Fibroblast of pulmonary artery (primary cell): ENCODE data around the gene TRIM56.
"Not testable (repeated sequence)": the region's sequence is repeated elsewhere in the genome, so short reads cannot be mapped to it uniquely, and the experiment has no call there.

Experiments used
- DNase-seq: peaks from one replicate; pipeline ENCODE4 v3.0.0-alpha.2; 2010; ENCODE audit warnings: low read depth
- H3K4me3 ChIP-seq: replicated peaks from 2 replicates; pipeline ENCODE4 v1.5.1; 2011; ENCODE audit warnings: low read depth, mild to moderate bottlenecking, control low read depth, low read length, moderate library complexity
- TF ChIP-seq, protein P1 (sequence below): IDR thresholded peaks from 2 replicates; pipeline ENCODE4 v1.5.1; 2011; ENCODE audit warnings: mild to moderate bottlenecking, control low read depth, low read length, inconsistent platforms; ENCODE audit errors: missing control alignments

Gene TRIM56, protein sequence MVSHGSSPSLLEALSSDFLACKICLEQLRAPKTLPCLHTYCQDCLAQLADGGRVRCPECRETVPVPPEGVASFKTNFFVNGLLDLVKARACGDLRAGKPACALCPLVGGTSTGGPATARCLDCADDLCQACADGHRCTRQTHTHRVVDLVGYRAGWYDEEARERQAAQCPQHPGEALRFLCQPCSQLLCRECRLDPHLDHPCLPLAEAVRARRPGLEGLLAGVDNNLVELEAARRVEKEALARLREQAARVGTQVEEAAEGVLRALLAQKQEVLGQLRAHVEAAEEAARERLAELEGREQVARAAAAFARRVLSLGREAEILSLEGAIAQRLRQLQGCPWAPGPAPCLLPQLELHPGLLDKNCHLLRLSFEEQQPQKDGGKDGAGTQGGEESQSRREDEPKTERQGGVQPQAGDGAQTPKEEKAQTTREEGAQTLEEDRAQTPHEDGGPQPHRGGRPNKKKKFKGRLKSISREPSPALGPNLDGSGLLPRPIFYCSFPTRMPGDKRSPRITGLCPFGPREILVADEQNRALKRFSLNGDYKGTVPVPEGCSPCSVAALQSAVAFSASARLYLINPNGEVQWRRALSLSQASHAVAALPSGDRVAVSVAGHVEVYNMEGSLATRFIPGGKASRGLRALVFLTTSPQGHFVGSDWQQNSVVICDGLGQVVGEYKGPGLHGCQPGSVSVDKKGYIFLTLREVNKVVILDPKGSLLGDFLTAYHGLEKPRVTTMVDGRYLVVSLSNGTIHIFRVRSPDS

DNA sequence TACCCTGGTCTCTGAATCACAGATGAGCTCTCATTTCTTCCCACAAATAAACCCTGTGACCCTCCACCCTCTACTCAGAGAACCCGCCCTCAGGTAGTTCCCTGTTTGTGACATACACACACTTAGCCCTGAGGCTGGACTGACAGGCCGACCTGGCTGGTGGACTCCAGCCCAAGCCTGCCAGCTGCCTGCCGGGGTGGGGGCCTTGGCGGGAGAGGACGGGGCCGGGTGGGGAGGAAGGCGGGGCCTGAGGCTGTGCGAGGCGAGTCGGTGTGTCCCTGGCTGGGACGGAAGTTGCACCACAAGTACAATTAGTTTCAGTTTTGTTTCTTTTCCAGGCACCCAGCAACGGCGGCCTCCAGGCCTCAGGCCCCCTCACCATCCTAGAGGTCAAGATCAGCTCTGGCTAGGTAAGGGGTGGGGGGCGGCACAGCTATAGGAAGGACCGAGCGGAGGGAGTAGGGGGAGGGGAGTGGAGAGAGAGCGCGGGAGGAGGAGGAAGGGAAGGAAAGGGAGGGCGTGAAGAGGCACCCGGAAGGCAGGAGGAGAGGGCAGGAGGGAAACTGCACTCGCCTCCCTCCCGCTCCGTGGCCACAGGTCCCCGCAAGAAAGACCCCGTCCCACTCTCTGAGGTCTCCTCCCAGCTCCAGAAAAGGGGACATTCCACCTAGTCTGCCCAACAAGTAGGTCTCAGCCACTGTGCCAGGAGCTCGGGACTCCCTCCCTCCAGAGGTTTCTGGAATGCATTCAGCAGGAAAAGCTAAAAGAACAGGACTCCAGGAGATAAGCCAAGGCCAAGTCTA is at the start of gene TRIM56:
Gene TRIM56 (plus strand): TSS at position 320 of the 803 bp plus-strand sequence. CDS start 1,832 bp downstream, outside the sequence.
- H3K4me3 ChIP-seq, result peak within 1 kb of the TSS; percentile 83
- peak; percentile 82 for DNase-seq
- TF ChIP-seq, protein P1, sequence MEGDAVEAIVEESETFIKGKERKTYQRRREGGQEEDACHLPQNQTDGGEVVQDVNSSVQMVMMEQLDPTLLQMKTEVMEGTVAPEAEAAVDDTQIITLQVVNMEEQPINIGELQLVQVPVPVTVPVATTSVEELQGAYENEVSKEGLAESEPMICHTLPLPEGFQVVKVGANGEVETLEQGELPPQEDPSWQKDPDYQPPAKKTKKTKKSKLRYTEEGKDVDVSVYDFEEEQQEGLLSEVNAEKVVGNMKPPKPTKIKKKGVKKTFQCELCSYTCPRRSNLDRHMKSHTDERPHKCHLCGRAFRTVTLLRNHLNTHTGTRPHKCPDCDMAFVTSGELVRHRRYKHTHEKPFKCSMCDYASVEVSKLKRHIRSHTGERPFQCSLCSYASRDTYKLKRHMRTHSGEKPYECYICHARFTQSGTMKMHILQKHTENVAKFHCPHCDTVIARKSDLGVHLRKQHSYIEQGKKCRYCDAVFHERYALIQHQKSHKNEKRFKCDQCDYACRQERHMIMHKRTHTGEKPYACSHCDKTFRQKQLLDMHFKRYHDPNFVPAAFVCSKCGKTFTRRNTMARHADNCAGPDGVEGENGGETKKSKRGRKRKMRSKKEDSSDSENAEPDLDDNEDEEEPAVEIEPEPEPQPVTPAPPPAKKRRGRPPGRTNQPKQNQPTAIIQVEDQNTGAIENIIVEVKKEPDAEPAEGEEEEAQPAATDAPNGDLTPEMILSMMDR, result no peak

DNA sequence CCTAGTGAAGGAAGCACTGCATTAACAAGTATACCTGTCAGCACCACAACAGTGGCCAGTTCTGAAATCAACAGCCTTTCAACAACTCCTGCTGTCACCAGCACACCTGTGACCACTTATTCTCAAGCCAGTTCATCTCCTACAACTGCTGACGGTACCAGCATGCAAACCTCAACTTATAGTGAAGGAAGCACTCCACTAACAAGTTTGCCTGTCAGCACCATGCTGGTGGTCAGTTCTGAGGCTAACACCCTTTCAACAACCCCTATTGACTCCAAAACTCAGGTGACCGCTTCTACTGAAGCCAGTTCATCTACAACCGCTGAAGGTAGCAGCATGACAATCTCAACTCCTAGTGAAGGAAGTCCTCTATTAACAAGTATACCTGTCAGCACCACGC is 49.3 kb upstream of the TRIM56 start:
- TF ChIP-seq, protein P1, result no peak

DNA sequence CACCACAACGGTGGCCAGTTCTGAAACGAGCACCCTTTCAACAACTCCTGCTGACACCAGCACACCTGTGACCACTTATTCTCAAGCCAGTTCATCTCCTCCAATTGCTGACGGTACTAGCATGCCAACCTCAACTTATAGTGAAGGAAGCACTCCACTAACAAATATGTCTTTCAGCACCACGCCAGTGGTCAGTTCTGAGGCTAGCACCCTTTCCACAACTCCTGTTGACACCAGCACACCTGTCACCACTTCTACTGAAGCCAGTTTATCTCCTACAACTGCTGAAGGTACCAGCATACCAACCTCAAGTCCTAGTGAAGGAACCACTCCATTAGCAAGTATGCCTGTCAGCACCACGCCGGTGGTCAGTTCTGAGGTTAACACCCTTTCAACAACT is 44.0 kb upstream of the TRIM56 start:
- DNase-seq, H3K4me3 ChIP-seq: not testable (repeated sequence)

More for the DNA sequence above, 49.3 kb upstream of the TRIM56 start:
- DNase-seq, result no peak
- no peak overlapping the region for H3K4me3 ChIP-seq

DNA sequence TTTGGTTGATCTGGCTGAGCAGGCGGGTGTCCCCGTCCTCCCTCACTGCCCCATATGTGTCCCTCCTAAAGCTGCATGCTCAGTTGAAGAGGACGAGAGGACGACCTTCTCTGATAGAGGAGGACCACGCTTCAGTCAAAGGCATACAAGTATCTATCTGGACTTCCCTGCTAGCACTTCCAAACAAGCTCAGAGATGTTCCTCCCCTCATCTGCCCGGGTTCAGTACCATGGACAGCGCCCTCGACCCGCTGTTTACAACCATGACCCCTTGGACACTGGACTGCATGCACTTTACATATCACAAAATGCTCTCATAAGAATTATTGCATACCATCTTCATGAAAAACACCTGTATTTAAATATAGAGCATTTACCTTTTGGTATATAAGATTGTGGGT is 26.9 kb upstream of the TRIM56 start:
- peak; percentile 69 for DNase-seq
- H3K4me3 ChIP-seq, result no peak overlapping the region
- TF ChIP-seq, protein P1, result no peak

DNA sequence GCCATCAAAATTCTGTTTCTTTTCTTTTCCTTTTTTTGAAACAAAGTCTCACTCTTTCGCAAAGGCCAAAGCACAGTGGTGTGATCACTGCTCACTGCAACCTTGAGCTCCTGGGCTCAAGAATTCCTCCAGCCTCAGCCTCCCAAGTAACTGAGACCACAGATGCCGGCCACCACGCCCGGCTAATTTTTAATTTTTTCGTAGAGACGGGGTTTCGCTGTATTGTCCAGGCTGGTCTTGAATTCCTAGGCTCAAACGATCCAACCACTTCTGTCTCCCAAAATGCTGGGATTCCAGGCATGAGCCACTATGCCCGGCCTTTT is 25.7 kb upstream of the TRIM56 start:
- TF ChIP-seq, protein P1, result no peak
- no peak overlapping the region for H3K4me3 ChIP-seq
- DNase-seq, result no peak

DNA sequence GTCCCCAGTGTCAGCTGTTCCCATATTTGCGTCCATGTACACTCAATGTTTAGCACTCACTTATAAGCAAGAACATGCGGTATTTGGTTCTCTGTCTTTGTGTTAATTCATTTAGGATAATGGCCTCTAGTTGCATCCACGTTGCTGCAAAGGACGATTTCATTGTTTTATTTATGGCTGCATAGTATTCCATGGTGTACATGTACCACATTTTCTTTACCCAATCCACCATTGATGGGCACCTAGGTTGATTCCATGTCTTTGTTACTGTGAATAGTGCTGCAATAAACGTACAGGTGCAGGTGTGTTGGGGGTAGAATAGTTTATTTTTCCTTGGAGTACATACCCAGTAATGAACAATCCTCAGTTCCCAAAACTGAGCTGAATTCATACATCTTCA is 24.3 kb upstream of the TRIM56 start:
- TF ChIP-seq, protein P1, result no peak
- DNase-seq, result no peak
- H3K4me3 ChIP-seq, result no peak overlapping the region

DNA sequence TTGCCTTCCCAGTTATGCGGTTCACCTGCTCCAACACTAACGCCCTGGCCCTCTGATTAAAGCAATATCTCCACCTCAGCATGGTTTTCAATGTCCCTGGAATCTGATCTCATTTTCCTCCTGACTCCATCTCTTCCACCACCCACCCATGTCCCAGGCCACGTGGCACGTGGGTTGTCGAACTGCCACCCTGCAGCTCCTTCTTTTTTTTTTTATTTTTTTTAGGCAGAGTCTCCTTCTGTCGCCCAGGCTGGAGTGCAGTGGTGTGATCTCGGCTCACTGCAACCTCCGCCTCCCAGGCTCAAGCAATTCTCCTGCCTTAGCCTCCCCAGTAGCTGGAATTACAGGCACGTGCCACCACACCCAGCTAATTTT is 21.1 kb upstream of the TRIM56 start:
- DNase-seq, H3K4me3 ChIP-seq: not testable (repeated sequence)

DNA sequence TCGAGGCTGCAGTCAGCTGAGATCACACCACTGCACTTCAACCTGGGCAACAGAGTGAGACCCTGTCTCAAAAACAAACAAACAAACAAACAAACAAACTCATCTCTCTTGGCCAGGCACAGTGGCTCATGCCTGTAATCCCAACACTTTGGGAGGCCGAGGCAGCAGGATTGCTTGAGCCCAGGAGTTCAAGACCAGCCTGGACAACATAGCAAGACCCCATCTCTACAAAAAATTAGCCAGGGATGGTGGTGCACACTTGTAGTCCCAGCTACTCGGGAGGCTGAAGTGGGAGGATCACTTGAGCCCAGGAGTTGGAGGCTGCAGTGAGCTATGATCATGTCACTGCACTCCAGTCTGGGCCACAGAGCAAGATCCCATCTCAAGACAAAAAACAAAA is 20.1 kb upstream of the TRIM56 start:
- not testable (repeated sequence) for DNase-seq, H3K4me3 ChIP-seq
